Measurements from ENCODE around the gene ZBTB38.

- TF ChIP-seq CTCF (IDR thresholded peaks at IDR 0.05; ENCODE audit: poor library complexity, severe bottlenecking) (no peak), TAF1 (IDR thresholded peaks at IDR 0.05; ENCODE audit: low read depth) (no peak), POLR2AphosphoS5 (IDR thresholded peaks at IDR 0.05) (no peak), MXI1 (conservative IDR thresholded peaks at IDR 0.05; ENCODE audit: poor library complexity, severe bottlenecking) (no peak), RAD21 (conservative IDR thresholded peaks at IDR 0.05) (no peak), EZH2 (IDR thresholded peaks at IDR 0.05; ENCODE audit: borderline replicate concordance, insufficient read depth, low read length, poor library complexity, severe bottlenecking) (no peak), SMC3 (conservative IDR thresholded peaks at IDR 0.05; ENCODE audit: poor library complexity) (no peak)
- TF ChIP-seq, protein P1, sequence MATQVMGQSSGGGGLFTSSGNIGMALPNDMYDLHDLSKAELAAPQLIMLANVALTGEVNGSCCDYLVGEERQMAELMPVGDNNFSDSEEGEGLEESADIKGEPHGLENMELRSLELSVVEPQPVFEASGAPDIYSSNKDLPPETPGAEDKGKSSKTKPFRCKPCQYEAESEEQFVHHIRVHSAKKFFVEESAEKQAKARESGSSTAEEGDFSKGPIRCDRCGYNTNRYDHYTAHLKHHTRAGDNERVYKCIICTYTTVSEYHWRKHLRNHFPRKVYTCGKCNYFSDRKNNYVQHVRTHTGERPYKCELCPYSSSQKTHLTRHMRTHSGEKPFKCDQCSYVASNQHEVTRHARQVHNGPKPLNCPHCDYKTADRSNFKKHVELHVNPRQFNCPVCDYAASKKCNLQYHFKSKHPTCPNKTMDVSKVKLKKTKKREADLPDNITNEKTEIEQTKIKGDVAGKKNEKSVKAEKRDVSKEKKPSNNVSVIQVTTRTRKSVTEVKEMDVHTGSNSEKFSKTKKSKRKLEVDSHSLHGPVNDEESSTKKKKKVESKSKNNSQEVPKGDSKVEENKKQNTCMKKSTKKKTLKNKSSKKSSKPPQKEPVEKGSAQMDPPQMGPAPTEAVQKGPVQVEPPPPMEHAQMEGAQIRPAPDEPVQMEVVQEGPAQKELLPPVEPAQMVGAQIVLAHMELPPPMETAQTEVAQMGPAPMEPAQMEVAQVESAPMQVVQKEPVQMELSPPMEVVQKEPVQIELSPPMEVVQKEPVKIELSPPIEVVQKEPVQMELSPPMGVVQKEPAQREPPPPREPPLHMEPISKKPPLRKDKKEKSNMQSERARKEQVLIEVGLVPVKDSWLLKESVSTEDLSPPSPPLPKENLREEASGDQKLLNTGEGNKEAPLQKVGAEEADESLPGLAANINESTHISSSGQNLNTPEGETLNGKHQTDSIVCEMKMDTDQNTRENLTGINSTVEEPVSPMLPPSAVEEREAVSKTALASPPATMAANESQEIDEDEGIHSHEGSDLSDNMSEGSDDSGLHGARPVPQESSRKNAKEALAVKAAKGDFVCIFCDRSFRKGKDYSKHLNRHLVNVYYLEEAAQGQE (IDR thresholded peaks at IDR 0.05; ENCODE audit: borderline replicate concordance), result no peak
These were observed 46.6 kb downstream of the ZBTB38 start for GRCh38 chr3:141414800-141415462.

Measured in neural cell (in vitro differentiated cells).